Caki2 (cell line): ENCODE measurements around the gene DIABLO. TPM values are rescaled to one million over a fixed set of nuclear protein-coding genes. Genes with fewer than 3 reads are reported as not detected.
"Not testable (repeated sequence)": the region's sequence is repeated elsewhere in the genome, so short reads cannot be mapped to it uniquely, and the experiment has no call there.

Source experiments
- DNase-seq: peaks from one replicate; pipeline ENCODE4 v3.0.0-alpha.2; 2015; ENCODE audit warnings: low read depth
- in situ Hi-C: cut with HindIII; loops from 2 replicates; pipeline ENCODE4 v1.10.0; 2016; ENCODE audit warnings: low sequenced_read_pairs, low pct_unique_long_range_greater_than_20kb, mixed read lengths
- total RNA-seq: library from RNA; depleted of rRNA; stranded (reverse); fragments of >200 nt; shearing (Covaris generic); gene quantifications from 2 replicates; pipeline ENCODE4 v1.2.3, GENCODE V29; 2014; ENCODE audit warnings: low replicate concordance

The DIABLO gene
- total RNA-seq, 1 experiment from 2014 or later = 116 TPM

- in situ Hi-C loops = no loop called here
- no peak for DNase-seq
Measured at GRCh38 chr12:122197612-122197966, 28.3 kb downstream of the DIABLO start.

GRCh38 chr12:122195405-122195804 lies 30.4 kb downstream of the DIABLO start:
- DNase-seq = no peak
- in situ Hi-C loops = no loop called here

GRCh38 chr12:122194804-122195203 lies 31.0 kb downstream of the DIABLO start:
- in situ Hi-C loops = no loop called here
- no peak for DNase-seq

- no peak for DNase-seq
- in situ Hi-C loops = no loop called here
Measured at GRCh38 chr12:122192441-122192840, 33.4 kb downstream of the DIABLO start.

- peak; percentile 53 for DNase-seq
- in situ Hi-C loops = no loop called here
Measured at GRCh38 chr12:122190842-122191668, 34.8 kb downstream of the DIABLO start.

GRCh38 chr12:122189626-122190475 lies 36.0 kb downstream of the DIABLO start:
- DNase-seq = no peak
- in situ Hi-C loops = no loop called here

GRCh38 chr12:122187466-122187865 lies 38.4 kb downstream of the DIABLO start:
- DNase-seq = no peak
- in situ Hi-C loops = no loop called here

DNA sequence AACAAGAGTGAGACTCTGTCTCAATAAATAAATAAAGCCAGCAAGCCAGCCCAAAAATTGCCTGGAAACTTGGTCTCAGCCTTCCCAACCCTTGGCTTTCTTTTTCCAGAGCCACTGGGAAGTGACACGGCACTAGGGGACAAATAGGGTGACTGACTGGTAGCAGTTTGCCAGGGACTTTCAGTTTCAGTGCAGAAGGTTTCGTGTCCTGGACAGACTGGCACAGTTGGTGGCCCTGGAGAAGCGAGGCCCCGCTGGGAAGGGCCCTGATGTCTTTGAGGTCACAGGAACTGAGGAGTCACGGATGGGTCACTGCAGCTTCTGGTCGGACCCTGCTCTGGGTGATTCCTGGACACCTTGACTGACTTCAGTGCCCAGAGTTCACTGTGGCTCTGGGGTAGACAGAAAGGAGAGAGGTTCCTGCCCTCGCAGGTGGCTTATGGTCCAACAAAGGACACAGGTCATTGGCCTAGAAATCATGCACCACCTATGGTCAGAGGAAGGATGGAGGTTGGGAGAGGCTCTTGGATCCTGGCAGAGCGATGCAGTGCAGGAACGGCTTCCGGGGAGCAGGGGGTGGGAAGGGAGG lies 40.3 kb downstream of the DIABLO start:
- in situ Hi-C loops = no loop called here
- no peak for DNase-seq

DNA sequence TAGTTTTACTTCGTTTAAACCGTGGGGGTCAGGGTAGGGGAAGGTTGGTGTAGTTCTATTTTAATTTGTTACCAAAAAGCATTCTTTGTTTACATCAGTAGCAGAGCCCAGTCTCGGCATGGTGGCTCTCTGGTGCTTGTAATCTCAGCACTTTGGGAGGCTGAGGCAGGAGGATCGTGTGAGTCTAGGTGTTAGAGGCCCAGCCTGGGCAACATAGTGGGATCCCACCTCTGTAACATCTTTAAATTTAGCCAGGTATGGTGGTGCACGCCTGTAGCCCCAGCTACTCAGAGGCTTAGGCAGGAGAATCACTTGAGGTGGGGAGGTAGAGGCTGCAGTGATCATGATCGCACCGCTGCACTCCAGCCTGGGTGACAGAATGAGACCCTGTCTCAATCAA lies 40.8 kb downstream of the DIABLO start:
- no peak for DNase-seq
- in situ Hi-C loops = no loop called here

- no peak for DNase-seq
- in situ Hi-C loops = no loop called here
Measured at GRCh38 chr12:122184517-122184916, 41.3 kb downstream of the DIABLO start.

GRCh38 chr12:122183588-122183940 lies 42.3 kb downstream of the DIABLO start:
- DNase-seq = no peak
- in situ Hi-C loops = no loop called here

- in situ Hi-C loops = no loop called here
- DNase-seq = no peak
Measured at GRCh38 chr12:122182887-122183587, 42.8 kb downstream of the DIABLO start, which contains the start of gene LRRC43. LRRC43 (plus strand) TSS chr12:122183123; CDS start chr12:122183145, 22 bp downstream.

DNA sequence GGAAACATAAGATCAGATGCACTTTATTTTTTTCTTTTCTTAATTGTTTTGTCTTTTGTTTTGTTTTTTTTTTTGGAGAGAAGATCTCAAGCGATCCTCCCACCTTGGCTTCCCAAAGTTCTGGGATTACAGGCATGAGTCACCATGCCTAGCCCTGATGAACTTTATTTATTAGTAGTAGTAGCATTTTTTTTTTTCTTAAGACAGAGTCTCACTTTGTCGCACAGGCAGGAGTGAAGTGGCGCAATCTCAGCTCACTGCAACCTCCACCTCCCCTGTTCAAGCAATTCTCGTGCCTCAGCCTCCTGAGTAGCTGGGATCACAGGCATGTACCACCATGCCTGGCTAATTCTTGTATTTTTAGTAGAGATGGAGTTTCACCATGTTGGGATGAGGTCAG lies 49.4 kb downstream of the DIABLO start:
- in situ Hi-C loops = not testable (repeated sequence)

DNA sequence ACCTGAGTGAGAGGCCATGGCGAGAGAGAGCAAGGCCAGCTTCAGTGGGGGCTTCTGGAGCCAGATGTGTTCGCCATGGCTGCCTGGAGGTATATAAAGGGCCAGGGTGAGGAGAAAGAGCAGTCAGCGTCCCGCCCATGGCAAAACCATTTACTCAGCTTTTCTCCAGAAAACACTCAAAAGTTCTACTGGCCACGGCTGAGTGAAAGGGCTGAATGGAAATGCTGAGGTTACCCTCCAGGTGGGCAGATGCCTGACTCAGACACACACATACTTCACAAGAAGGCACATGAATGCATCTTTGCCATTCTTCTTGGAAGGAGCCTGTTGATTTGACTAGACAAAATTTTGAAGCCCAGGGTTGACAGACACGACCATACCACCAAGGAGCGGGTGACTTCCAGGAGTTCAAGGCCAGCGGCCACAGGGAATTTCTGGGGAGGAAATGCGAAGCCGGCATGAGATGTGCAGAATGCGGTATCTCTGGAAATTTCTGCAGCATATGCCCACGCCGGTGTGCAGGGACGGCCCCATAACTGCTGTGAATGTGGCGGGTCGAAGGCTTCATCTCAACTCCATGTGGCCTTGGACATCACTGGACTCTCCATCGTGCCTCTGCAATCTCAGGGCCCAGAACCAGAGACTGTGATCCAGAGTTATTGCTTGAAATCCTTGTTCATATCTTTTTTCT lies 51.6 kb downstream of the DIABLO start, which contains the start of gene IL31:
Gene IL31 (minus strand): TSS at position 67 of the 691 bp plus-strand sequence. CDS start 49 bp downstream, at position 18.
- in situ Hi-C loops = no loop called here

More for the DNA sequence above, 49.4 kb downstream of the DIABLO start:
- not testable (repeated sequence) for DNase-seq

DNA sequence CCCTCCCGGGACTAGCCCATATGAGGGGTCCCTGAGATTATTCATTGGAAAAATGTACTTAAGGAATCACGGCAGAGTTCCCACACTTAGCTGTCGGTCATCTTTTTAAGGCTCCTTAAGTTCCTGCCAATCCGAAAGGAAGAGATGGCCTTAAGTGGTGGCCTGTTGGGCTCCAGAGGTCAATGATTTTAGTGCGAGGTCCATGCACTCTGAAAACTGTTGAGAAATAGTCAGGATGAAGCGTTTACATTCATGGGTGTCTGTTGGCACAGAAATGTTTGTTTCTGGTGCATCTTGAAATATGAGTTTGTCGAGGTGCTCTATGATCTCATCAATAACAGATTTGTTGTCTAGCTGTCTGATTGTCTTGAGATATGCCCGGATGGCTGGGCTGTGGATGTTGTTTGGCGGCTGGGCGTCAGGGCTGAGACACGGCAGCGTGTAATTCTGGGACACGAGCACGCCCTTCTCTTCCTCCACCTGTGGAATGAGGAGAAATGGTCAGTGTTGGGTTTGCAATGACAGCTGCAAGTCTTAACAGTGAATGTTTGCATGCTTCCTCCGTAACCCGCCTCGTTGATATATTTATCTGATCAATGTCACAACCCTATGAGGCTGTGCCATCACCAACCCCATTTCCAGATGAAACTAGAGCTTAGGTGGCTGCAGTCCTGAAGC lies 53.5 kb downstream of the DIABLO start:
- DNase-seq = no peak
- in situ Hi-C loops = no loop called here

More for the DNA sequence above, 51.6 kb downstream of the DIABLO start, which contains the start of gene IL31:
- no peak for DNase-seq

- no peak for DNase-seq
- in situ Hi-C loops = no loop called here
Measured at GRCh38 chr12:122171399-122171798, 54.5 kb downstream of the DIABLO start.

- DNase-seq = no peak
- in situ Hi-C loops = no loop called here
Measured at GRCh38 chr12:122168492-122168891, 57.4 kb downstream of the DIABLO start.
